ENCODE results near the gene KIF16B.

Gene KIF16B

GRCh38 chr20:16349523-16350260 lies 223.6 kb downstream of the KIF16B start:
- DNase-seq: no peak

DNA sequence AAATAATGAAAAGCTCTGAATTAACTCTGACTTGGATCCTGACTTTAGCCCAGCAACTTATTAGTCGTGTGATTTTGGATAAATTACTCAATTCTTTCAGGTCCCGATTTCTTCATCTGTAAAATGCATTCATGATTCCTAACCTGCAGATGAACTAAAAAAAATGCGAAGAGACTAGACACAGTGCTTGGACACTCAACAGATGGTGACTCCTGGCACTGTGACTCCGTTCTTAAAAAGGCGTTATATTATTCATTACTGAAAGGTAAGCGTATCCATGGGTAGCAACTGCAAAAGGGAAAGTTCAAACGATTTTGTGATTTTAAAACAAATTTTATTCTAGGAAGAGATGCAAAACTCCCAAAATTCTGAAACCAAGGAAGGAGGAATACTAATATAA lies 226.3 kb downstream of the KIF16B start:
- DNase-seq: no peak

DNA sequence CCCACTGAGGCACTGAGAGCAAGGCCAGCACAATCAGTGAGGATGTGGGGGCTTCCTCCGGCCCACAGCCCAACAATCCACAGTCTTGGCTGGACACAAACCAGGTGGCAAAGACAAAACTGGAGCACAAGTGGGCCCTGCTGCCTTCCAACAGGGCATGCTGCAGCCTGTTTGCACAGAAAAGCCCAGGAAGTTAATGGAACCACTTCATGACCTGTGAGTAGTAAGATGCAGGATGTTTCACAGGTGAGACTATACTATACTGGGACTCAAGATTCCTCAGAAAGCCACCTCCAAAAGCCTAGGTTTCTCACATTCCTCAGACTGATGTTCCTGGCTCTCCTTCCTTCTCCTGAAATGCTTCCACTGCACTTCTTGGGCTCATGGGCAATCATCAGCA lies 235.5 kb downstream of the KIF16B start:
- no peak for DNase-seq

DNA sequence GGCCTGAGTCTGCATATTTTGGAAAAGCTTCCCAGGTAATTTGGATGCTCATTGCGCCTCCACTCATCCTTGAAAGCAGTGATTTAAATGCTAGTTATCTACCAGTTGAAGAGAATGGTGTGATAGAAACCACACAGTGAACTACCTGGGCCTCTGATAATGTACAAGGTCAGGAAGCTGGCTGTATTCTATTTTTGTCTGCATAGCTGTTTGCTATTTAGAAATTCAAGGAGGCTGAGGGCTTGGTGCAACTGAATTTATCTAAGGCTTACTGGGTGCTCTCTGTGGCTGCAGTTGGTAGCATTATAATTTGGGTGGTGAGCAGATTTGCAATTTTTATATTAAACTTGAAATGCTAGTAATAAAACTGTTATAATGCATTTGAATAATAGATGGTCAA lies 245.6 kb downstream of the KIF16B start:
- DNase-seq: no peak

GRCh38 chr20:16321291-16321690 lies 252.0 kb downstream of the KIF16B start:
- DNase-seq: no peak

DNA sequence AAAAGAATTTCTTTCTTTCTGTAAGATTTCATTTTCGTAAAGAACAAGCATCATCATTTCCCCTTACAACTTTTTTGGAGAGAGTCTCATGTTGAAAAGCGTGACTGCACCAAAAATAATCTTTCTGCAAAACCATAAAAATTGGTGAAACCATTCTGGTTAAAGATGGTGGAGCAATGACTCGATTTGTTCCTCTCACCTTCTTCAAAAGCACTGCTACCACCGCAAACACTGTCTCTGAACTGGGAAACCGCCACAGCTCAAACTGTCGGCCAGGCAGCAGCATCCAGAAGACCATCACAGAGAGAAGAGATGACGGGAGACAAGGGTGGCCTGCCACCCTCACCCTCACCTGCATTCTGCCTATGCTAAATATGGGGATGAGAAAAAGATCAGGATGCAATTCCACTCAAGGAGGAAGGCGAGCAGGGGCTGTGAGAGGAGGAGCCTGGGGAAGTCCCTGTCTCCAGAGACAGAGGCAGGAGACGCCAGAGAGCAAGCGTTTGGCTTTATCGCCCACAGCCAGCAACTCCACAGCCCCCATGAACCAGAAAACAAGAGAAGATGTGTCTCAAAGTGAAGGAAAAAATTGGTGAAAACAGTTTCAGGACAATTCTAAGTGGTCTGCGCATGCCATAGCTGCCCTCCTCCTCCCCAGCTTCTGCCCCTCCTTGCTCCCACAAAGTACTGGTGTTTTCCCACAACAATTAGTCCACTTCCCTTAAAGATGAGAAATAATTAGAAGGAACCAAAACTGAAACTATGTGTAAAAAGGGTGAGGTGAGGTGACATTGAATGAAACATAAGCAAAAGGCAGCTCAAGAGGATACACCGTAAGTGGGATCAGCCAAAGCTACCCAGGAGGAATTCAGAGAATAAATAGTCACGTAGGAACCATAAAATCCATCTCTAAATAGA lies 255.5 kb downstream of the KIF16B start:
- DNase-seq: no peak

- DNase-seq: no peak
These were observed 256.7 kb downstream of the KIF16B start for GRCh38 chr20:16316513-16316912.

DNA sequence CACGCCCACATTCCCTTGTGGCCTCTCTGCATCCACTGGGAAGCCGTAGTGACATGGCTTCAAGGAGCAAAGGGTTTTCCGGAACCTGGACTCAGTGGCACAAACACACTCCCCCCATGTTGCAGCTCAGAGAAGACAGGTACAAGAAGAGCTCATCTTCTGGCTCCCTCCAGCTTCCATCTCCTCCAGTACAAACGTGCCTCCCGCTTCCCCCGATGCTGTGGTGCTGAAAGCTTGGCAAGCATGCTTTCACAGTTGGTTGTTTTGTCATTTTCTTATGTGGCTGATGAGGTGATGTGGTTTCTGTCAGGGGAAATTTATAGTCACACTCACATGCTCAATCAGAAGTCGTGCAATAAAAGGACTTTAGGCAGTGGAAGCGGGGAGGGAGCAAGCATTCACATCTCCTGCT lies 258.5 kb downstream of the KIF16B start:
- DNase-seq: no peak

DNA sequence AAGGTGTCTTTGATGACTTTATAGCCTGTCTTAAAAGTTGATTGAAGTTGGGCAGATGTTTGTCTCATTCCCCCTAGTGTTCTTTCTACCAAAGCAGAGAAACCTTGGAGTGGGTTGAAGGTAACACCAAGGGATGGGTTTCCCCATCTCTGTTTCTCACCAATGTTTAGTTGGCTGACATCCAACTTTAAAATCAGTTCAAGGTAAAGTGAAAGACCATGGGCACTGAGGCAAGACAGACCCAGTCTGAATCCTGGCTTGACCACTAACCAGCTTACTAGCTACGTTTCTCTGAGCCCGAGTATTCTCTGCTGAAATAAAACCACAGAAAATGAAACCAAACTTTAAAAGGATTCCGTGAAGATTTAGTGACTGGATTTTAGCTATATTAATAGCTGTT lies 258.9 kb downstream of the KIF16B start:
- DNase-seq: no peak

DNA sequence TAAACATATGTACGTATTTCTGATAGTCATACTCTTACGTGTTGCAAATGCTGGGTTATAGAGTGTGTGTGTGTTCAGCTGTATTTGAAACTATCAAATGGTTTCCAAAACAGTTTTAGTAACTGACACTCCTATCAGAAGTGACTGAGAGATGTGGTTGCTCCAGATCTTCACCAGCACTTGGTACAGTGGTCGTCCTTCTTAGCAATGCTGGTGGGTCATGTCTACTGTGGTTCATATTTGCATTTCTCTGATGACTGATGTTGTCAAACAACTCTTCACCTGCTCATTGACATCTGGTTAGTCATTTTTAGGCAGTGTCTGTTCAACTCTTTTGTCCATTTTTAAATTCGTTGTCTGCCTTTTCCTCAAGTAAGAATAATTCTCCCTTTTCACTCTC lies 259.3 kb downstream of the KIF16B start:
- DNase-seq: no peak

DNA sequence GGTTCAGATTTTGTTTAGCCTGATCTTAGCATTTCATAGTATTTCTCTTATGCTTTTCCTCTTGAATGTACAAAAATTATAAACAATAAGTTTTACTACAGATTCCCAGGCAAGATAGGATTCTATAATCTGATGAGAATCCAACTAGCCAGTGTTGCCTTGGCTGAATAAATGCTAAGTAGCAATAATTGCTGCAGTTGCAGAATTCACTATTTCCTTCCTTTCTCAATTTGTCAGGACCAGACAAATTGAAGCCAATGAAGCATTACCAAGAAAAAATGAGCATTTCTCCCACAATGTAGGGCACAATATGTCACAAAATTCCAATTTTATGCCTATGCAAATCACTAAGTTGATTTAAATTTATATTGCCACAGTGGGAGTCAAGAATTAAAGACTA lies 260.2 kb downstream of the KIF16B start:
- DNase-seq: no peak

DNA sequence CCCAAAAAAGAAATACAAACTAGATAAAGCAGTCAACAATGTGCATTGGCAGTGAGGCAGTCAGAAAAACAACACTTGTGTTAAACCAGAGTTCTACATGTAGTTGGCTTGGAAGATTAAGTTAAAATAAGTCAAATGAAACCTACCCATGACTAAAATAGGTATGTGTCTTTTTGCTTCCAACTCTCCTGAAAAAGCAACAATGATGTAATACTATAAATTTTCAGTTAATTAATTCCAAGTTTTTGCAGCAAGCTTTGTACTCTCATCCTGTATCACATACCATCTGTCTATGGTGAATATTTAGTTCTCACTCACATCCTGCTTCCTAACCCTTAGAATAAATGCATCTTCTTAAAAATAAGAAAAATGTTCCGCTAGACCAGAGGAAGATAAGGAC lies 261.5 kb downstream of the KIF16B start:
- DNase-seq: no peak

DNA sequence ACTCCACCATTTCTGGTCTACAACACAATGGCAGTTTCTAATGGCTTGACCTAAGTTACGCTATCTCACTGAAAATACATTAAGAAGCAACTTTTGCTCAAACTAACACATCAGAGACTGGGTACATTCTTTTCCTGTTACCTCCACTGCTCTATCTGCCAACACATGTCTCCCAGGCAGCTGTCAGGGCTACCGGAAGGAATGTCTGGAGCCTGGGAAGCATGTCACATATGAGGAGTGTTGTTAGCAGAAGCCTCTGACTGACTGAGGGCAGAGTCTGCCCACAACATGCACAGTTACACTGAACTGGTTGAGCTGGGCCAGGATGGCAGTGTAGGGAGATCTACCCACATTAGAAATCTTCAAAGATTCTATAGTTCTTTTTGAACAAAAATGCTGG lies 264.5 kb downstream of the KIF16B start:
- no peak for DNase-seq

- DNase-seq: no peak
These were observed 270.4 kb downstream of the KIF16B start for GRCh38 chr20:16302818-16303217.

DNA sequence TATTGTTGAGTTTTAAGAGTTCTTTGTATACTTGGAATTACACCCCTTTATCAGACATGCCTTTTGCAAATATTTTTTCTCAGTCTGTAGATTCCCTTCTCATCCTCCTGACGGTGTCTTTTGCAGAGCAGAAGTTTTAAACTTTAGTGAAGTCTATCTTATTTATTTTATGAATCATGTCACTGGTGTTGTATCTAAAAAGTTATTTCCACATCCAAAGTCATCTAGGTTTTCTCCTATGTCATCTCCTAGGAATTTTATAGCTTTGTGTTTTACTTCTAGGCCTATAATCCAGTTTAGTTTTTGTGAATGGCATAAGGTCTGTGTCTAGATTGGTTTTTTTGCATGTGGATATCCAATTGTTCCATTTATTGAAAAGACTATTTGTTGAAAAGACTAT lies 271.3 kb downstream of the KIF16B start:
- no peak for DNase-seq

DNA sequence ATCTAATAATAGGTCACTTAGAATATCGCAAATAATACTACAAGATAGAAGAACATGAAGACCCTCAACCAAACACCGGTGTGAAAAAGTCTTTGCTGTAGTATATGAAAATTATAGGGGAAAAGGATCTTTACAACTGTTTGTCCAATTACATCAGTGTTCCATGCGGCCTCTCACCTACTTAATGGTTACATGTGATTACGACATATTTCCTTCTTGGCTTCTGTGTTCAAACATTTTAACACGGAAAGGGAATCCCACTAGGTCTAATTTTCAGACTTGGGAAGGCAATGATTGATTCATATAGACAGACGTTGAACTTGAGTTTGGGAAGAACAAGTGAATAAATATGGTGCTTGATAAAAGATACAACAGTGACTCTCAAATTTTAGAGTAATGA lies 273.4 kb downstream of the KIF16B start:
- DNase-seq: no peak

GRCh38 chr20:16296931-16297330 lies 276.3 kb downstream of the KIF16B start:
- no peak for DNase-seq

DNA sequence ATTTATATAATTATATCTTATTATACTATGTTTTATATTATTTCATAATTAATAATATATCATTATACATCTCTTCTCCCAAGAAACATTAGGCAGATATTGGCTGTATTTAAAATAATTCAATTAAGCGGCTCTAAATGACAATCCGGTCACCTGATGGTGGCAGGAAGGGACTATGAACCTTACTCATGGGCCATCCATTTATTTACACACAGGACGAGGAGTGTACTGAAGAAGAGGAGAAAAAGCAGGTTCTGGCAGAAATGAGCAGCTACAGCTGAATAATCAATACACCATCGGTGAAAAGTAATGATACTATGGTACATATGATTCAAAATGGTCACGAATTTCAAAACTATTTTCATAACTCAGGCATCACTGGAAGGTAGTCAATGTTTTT lies 277.7 kb downstream of the KIF16B start:
- DNase-seq: no peak

DNA sequence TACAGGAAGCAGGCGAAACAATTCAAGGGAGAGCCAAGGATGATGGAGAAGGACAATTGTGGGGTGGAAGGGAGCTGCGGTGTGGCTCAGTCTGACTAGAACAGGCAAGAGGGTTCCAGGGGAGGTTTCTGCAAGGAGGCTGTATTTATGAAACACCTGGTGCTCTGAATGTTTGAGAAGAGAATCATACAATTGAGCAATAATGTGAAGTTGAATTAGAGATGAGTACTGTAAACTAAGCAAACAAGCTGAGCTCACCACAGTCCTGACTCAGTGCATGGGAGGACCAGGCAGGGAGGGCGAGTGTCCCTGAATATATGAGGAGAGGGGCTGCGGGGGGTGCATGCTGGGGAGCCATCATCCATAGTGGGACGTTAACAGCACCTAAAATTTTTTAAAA lies 279.7 kb downstream of the KIF16B start:
- no peak for DNase-seq

DNA sequence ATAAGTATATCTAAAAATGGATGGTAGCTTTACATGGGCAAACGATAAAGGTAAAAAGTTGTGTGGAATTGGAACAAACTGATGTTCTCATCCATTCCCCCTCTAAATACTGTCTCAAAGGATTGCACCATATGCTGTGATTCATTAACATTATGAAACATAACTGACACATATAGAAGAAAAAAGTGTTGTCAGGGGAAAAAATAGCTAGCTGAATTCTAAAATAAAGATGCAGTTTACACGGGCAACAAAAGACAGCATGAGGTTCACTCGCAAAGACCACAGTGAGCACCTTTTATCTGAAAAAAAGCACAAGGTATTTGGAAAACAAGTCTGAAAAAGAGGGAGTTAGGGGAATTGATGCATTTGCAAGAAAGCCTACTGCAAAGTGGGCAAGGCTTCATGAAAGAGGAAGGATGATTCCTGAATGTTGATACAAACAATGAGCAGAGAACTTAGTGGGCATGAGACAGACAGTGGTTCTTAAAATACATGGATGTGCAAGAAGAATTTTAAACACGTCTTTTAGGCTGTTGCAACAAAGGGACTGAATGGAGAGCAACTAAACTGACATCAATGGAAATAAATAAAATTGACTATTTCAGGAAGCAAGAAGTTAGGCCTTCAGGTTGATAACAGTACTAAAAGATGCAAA lies 280.9 kb downstream of the KIF16B start:
- no peak for DNase-seq

DNA sequence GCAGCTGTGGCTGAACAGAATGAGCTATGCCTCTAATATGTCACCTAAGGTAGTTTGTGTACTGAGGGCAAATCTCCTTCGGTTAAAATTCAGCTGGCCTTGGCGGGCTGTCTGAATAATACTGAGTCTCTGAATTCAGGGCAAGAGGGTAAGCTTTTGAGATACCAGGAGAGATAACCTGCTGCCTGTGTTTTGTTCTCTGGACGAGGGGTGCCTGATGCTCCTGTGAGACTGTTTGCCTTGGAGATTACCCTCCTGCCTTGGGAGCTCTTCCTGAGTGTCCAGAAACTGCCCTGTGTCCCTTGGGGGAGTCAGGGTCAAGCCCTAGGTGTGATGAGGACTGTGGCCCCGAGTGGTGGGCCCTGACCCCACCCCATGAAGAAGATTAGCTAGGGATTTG lies 282.9 kb downstream of the KIF16B start:
- no peak for DNase-seq

DNA sequence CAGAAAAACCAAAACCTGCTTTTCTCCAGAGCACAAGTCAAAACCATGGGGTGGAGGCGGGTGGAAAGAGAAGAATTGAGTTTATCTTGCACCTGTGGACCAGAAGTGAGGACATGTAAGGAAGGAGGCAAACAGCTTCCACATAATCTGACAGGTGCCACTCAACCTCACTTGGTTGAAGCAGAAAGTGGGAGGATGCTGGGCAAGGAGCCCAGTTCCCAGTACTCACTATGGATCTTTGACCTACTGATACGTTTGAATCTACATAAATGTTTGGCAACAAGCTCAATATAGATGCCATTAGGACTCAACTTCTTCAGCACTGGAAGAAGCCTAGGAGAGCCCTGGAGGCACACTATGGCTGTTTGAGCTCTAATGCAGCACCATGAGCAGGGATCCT lies 285.5 kb downstream of the KIF16B start:
- no peak for DNase-seq

DNA sequence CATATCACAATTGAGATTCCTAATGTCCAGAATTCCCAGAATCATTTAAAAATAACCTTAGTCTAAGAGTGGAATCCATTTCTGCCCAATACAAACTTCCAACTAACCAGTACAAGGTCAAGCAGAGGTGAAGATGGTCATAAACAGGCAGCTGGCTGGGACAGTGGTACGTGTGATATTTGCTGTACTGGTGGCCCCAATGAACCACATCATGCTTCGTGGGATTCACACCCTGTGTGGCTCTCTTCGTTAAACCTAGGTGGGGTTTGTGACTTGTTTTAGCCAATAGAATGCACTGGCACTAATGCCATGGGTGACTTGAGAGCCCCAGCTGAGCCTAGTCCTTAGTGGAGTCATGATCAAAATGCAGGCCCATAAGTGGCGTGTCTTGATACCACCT lies 286.6 kb downstream of the KIF16B start:
- DNase-seq: no peak
